ENCODE data around the gene MOB4.
A peak's percentile ranks its signal among the peaks of the same experiment; 100 is the strongest.

The MOB4 gene

GRCh38 chr2:197591339-197592072 lies 75.6 kb downstream of the MOB4 start:
- DNase-seq (ENCODE audit: low spot score): no peak

DNA sequence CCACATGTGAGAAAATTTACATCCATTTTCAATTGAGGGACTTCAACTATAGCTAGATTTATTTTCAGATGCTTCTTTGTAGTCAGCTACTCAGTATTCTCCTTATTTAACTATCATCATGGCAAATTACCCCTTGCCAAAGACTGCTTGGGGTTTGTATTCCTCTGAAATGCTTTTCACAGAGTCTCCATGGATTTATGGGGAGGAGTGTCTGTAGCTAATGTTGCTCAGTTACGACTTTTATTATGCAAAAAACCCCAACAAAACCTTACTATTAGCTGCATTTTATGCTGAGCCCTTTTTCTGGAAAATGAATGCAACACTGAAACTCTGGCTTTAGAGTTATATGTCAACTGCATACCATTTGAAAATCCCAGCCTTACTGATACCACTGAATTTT lies 80.9 kb downstream of the MOB4 start:
- no peak for DNase-seq (ENCODE audit: low spot score)

- DNase-seq (ENCODE audit: low spot score): no peak
These were observed 81.3 kb downstream of the MOB4 start for GRCh38 chr2:197597166-197597565.

GRCh38 chr2:197598450-197598849 lies 82.6 kb downstream of the MOB4 start:
- no peak for DNase-seq (ENCODE audit: low spot score)

DNA sequence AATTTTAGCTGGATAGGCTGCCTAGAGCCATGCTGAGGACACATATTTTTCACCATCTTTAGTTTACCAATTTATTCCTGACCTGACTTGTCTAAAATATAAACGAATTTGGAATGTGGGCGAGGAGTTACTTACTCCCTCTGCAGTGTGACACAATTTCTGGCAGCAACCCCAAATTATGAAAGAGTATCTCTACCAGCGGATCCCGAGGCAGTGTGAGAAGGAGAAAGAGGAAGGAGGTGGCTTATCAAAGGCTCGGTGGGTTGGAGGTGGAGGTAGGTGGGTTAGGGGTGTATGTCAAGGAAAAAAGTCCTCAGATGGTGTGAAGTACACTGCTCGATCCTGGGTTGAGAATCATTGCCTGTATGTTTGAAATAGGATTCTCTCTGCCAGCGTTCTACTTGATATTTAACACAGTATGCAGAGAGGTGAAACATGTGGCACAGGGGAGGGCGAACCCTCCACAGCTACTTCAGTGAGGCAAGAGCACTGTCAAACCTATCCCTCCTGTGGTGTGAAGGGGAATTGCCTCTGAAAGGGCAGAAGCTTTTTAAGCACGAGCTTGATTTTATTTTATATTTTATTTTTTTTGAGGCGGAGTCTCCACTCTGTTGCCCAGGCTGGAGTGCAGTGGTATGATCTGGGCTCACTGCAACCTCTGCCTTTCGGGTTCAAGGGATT lies 83.6 kb downstream of the MOB4 start:
- peak; percentile 29 for DNase-seq (ENCODE audit: low spot score)

DNA sequence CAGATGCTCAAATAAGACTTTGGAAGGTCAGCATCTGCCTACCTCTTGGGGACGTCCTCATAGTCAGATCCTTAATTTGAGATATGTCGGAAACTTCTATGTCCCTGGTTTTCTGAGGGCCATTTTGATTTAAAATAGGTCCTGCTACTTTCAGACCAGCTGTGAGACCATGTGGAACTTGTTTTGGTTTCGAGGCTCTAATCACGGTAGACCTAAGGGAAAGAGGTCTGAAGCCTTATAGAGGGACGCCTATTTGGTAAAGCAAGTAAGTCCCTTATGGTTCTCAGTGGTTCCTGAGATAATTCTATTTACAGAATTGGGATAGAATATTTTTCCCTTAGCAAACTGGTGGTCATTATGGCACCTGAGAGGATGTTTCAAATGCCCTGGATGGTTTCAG lies 84.4 kb downstream of the MOB4 start:
- DNase-seq (ENCODE audit: low spot score): no peak

GRCh38 chr2:197601726-197602125 lies 85.9 kb downstream of the MOB4 start:
- peak; percentile 43 for DNase-seq (ENCODE audit: low spot score)
